Fibroblast of pulmonary artery (primary cell): ENCODE results near the gene PNPLA7.

Experiments used
- DNase-seq: peaks from one replicate; pipeline ENCODE4 v3.0.0-alpha.2; 2010; ENCODE audit warnings: low read depth
- H3K4me3 ChIP-seq: replicated peaks from 2 replicates; pipeline ENCODE4 v1.5.1; 2011; ENCODE audit warnings: low read depth, mild to moderate bottlenecking, control low read depth, low read length, moderate library complexity
- TF ChIP-seq, protein P1 (sequence below): IDR thresholded peaks from 2 replicates; pipeline ENCODE4 v1.5.1; 2011; ENCODE audit warnings: mild to moderate bottlenecking, control low read depth, low read length, inconsistent platforms; ENCODE audit errors: missing control alignments

Gene PNPLA7

DNA sequence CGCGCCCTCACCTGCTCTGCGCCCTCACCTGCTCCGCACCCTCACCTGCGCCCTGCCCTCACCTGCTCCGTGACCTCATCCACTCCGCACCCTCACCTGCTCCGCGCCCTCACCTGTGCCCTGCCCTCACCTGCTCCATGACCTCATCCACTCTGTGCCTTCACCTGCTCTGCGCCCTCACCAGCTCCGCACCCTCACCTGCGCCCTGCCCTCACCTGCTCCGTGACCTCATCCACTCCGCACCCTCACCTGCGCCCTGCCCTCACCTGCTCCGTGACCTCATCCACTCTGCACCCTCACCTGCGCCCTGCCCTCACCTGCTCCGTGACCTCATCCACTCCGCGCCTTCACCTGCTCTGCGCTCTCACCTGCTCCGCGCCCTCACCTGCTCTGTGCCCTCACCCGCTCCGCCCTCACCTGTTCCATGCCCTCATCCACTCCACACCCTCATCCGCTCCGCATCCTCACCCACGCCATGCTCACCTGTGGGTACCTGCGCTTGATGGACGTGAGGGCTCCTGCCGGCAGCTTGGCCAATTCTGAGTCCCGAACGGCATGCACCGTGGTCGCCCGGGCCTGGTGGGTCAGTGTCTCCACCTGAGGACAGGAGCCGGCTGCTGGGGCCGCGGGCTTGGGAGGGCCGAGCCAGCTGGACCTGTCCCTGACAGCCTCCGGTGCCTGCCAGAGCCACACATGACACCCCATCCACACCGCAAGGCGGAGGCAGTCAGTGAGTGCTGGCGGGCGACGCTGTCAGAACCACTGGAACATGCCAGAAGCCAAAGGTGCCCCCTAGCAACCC, 55.5 kb downstream of the PNPLA7 start:
- DNase-seq = no peak
- TF ChIP-seq, protein P1, sequence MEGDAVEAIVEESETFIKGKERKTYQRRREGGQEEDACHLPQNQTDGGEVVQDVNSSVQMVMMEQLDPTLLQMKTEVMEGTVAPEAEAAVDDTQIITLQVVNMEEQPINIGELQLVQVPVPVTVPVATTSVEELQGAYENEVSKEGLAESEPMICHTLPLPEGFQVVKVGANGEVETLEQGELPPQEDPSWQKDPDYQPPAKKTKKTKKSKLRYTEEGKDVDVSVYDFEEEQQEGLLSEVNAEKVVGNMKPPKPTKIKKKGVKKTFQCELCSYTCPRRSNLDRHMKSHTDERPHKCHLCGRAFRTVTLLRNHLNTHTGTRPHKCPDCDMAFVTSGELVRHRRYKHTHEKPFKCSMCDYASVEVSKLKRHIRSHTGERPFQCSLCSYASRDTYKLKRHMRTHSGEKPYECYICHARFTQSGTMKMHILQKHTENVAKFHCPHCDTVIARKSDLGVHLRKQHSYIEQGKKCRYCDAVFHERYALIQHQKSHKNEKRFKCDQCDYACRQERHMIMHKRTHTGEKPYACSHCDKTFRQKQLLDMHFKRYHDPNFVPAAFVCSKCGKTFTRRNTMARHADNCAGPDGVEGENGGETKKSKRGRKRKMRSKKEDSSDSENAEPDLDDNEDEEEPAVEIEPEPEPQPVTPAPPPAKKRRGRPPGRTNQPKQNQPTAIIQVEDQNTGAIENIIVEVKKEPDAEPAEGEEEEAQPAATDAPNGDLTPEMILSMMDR = no peak
- H3K4me3 ChIP-seq = no peak overlapping the region

DNA sequence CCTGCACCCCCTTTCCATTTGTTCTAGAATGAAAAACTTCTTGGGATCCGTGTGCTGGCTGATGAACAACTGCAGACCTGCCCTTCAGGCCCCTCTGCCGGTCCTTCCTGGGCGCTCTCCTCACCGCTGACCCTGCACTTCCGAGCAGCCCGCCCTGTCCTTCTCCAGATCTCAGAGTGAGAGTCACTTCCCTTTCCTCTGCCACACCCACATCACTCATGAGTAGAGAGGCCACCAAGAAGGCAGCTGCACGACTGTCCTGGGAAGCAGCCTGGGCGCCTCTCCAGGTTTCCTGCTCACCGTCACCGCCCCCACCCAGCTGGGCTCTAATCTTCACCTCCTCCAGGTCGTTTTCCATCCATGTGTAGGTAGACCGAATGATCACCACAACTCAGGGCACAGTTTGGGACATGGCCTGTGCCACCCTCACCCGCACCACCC, 56.1 kb downstream of the PNPLA7 start:
- H3K4me3 ChIP-seq = no peak overlapping the region
- no peak for DNase-seq
- TF ChIP-seq, protein P1 = no peak

DNA sequence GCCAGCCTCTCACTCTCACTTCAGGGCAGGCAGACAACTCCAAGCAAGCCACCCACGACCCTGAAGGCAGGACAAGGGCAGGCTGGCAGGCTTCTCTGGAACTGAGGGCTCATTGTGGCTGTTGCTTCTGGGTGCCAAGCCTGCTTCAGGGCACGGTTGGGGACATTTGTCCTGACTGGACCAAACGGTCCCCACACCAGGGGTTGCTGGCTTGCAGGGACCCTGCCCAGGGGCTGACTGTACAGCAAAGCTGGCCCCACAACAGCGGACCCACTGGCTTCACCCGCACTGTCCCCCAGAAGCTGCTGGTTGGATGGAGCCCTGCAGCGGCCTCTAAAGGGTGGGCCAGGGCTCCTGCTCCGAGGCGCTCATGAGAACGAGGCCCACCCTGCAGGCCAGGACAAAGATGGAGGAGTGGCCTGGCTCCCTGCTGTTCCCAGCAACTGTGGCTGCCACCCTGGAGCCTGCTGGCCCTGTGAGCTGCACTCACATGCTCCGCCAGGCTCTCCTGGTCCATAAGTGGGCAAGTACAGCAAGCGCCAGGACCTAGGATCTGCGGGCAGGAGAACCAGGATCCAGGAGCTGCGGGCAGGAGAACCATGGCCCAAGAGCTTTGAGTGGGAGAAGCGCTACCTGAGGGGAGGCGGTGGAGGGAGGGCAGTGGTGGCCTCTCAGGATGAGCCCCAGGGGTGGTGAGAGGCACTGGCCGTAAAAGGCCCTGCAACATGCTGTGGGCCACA, 56.7 kb downstream of the PNPLA7 start:
- H3K4me3 ChIP-seq = no peak overlapping the region
- TF ChIP-seq, protein P1 = no peak
- DNase-seq = no peak

DNA sequence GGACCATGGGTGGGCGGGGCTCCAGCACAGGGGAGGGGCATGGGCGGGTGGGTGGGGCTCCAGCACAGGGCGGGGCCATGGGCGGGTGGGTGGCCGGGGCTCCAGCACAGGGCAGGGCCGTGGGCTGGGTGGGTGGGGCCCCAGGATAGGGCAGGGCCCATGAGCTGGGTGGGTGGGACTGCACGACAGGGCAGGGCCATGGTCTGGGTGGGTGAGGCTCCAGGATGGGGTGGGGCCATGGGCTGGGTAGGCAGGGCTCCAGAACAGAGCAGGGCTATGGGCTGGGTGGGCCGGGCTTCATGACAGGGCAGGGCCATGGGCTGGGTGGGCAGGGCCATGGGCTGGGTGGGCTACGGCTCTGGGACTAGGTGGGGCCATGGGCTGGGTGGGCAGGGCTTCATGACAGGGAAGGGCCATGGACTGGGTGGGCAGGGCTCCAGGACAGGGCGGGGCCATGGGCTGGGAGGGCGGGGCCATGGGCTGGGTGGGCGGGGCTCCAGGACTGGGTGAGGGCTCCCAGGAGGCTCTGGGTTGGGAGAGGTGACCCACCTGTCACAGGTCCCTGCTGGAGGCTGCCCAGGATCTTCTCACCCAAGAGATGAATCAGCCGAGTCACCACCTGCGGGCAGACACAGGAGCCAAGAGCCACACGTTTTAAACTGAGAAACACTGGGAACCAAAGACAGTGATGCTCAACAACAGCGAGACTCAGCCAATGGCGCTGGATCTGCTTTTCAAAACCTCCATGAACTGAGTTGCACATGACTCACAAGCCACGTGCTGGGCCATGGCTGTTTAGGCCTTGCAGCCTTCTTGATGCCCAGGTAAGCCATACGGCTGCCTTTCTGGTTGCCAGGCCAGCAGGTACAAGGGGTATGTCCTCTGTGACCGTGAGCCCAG, 57.5 kb downstream of the PNPLA7 start:
- DNase-seq = no peak
- TF ChIP-seq, protein P1 = no peak
- H3K4me3 ChIP-seq = no peak overlapping the region

DNA sequence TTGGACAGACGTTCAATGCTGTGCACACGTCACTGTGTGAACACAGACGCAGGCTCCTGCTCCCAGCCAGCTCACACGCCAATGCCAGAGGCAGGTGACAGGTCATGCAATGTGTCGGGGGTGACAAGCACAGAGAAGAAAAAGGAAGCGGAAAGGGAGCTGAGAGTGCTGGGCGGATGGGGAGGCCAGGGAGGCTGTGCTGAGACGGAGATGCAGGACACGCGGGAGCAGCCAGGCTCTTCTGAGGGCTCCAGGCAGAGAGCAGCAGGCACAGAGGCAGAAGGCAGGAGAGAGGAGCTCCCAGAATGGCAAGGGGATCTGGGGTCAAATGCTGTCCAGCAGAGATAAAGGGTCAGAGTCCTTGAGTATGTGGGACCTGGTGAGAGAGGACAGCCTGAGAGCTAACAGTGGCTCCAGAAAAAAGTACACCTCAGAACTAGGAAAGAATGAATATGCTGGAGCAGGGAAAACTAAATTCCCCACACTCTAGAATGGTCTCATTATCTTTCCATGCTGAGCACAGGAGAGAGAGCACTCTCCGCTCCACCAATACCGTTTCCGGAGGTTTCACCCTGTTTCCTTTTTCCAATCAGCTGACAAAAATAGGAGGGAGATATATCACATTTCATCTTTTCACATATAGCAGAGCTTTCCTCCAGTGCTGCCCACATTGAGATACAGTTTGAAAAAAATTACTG, 58.3 kb downstream of the PNPLA7 start:
- DNase-seq = no peak
- H3K4me3 ChIP-seq = no peak overlapping the region
- TF ChIP-seq, protein P1 = no peak

DNA sequence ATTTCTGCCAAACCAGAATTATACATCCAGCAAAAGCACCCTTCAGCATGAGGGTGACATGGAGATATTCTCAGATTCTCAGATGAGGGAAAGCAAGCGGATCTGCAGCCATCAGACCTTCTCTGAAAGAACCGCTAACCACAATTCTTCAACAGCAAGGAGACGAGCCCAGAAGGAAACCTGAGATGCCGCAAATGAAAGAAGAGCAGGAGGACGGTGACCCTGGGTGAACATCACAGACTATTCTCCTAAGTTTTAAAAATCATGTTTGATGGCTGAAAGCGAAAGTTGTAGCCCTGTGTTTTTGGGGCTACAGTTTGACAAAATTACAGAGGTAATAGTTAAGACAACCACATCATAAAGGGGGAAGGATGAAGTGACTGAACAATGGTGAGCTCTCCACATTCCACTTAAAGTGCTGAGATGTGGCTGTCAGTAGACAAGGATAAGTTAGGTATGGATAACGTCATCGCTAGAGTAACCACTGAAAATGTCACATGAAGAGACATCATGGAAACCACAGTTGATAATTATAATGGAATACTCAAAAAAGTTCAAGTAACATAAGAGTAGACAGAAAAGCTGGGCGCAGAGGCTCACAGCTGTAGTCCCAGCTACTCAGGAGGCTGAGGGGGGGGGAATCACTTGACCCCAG, 59.5 kb downstream of the PNPLA7 start:
- DNase-seq = no peak
- H3K4me3 ChIP-seq = no peak overlapping the region
- TF ChIP-seq, protein P1 = no peak
